ENCODE results near the gene ARID4B.

Gene ARID4B

DNA sequence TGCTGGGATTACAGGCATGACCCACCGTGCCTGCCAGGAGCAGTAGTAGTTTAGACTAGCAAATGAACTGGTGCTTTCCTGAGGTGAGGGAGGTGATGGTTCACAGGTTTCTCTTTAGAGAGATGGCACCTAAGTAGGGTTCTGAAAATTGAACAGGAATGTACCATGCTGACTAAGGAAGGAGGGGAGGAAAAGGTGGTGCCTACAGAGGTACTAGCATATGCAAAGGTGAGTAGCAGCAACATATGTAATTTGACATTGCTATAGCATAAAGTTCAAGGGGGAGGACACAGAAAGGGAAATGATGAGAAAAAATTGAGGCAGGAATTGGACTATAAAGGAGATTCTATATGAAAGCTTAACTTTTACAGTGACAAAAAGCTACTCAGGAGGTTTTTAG, 101.0 kb downstream of the ARID4B start:
- H4K20me1 ChIP-seq (ENCODE audit: insufficient read depth, low read length, poor library complexity, severe bottlenecking), result no peaks in the 10 kb centered on the region
- no peak overlapping the region for H2AFZ ChIP-seq (ENCODE audit: low read length)
- no peaks in the 10 kb centered on the region for H3K9me2 ChIP-seq (replicated peaks; ENCODE audit: low read depth, low read length)
- H3K4me1 ChIP-seq (ENCODE audit: insufficient read depth, low read length, poor library complexity, severe bottlenecking), result no peaks in the 10 kb centered on the region
- H3K27me3 ChIP-seq (ENCODE audit: insufficient read depth, low read length, poor library complexity, severe bottlenecking), result no peaks in the 10 kb centered on the region
- no peak overlapping the region for H3K9ac ChIP-seq (ENCODE audit: low read depth, low read length, poor library complexity, severe bottlenecking)
- no peaks in the 10 kb centered on the region for H3K79me2 ChIP-seq (ENCODE audit: insufficient read depth, low read length)
- TF ChIP-seq EZH2phosphoT487 (IDR thresholded peaks at IDR 0.05; ENCODE audit: borderline replicate concordance), result no peak
- TF ChIP-seq, protein P1, sequence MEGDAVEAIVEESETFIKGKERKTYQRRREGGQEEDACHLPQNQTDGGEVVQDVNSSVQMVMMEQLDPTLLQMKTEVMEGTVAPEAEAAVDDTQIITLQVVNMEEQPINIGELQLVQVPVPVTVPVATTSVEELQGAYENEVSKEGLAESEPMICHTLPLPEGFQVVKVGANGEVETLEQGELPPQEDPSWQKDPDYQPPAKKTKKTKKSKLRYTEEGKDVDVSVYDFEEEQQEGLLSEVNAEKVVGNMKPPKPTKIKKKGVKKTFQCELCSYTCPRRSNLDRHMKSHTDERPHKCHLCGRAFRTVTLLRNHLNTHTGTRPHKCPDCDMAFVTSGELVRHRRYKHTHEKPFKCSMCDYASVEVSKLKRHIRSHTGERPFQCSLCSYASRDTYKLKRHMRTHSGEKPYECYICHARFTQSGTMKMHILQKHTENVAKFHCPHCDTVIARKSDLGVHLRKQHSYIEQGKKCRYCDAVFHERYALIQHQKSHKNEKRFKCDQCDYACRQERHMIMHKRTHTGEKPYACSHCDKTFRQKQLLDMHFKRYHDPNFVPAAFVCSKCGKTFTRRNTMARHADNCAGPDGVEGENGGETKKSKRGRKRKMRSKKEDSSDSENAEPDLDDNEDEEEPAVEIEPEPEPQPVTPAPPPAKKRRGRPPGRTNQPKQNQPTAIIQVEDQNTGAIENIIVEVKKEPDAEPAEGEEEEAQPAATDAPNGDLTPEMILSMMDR (conservative IDR thresholded peaks at IDR 0.05; ENCODE audit: low read length), result no peak
- peaks cover 77% of the 10 kb centered on the region; the same call in 1 of the 2 replicates for H3K36me3 ChIP-seq (ENCODE audit: insufficient read depth, low read length)
- no peak overlapping the region for H3K4me3 ChIP-seq (ENCODE audit: low read length, poor library complexity, severe bottlenecking)
- no peaks in the 10 kb centered on the region for H3F3A ChIP-seq (ENCODE audit: low read depth)
- no peak overlapping the region for H3K4me2 ChIP-seq (ENCODE audit: low read depth, low read length, poor library complexity, severe bottlenecking)
- H3K9me3 ChIP-seq (ENCODE audit: insufficient read depth, low read depth, low read length), result no peaks in the 10 kb centered on the region

DNA sequence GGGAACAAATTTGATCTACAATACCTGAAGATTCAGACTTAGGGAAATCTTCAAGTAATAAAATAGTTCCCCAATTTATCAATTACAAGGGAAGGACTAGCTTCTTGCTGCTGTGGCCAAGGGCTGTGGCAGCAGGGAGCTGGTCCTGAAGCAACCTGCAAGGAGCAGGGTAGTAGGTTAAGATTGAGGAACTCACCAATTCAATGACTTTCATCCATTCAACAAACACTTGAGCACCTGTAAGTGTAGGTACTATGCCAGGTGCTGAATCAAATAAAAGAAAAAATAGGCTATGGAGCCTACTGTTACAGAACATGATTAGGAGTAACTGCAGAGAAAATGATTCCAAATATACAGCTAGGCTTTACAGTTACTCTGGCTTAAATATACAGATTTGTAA, 102.7 kb downstream of the ARID4B start:
- Histone ChIP-seq H3K79me2 (ENCODE audit: insufficient read depth, low read length) (no peaks in the 10 kb centered on the region), H3K9ac (ENCODE audit: low read depth, low read length, poor library complexity, severe bottlenecking) (no peak overlapping the region), H3K27me3 (ENCODE audit: insufficient read depth, low read length, poor library complexity, severe bottlenecking) (no peaks in the 10 kb centered on the region), H3K4me3 (ENCODE audit: low read length, poor library complexity, severe bottlenecking) (no peak overlapping the region), H3F3A (ENCODE audit: low read depth) (no peaks in the 10 kb centered on the region), H3K4me2 (ENCODE audit: low read depth, low read length, poor library complexity, severe bottlenecking) (no peak overlapping the region), H2AFZ (ENCODE audit: low read length) (no peak overlapping the region), H3K36me3 (ENCODE audit: insufficient read depth, low read length) (peaks cover 80% of the 10 kb centered on the region; the same call in 1 of the 2 replicates), H3K4me1 (ENCODE audit: insufficient read depth, low read length, poor library complexity, severe bottlenecking) (no peaks in the 10 kb centered on the region), H3K9me2 (replicated peaks; ENCODE audit: low read depth, low read length) (no peaks in the 10 kb centered on the region), H4K20me1 (ENCODE audit: insufficient read depth, low read length, poor library complexity, severe bottlenecking) (no peaks in the 10 kb centered on the region), H3K9me3 (ENCODE audit: insufficient read depth, low read depth, low read length) (no peaks in the 10 kb centered on the region)
- TF ChIP-seq, protein P1 (conservative IDR thresholded peaks at IDR 0.05; ENCODE audit: low read length), result no peak
- no peak for TF ChIP-seq EZH2phosphoT487 (IDR thresholded peaks at IDR 0.05; ENCODE audit: borderline replicate concordance)

- H4K20me1 ChIP-seq (ENCODE audit: insufficient read depth, low read length, poor library complexity, severe bottlenecking), result peaks cover 6% of the 10 kb centered on the region
- peaks cover 70% of the 10 kb centered on the region; the same call in 1 of the 2 replicates for H3K36me3 ChIP-seq (ENCODE audit: insufficient read depth, low read length)
- no peaks in the 10 kb centered on the region for H3K9me2 ChIP-seq (replicated peaks; ENCODE audit: low read depth, low read length)
- H3K4me3 ChIP-seq (ENCODE audit: low read length, poor library complexity, severe bottlenecking), result no peak overlapping the region
- H3K9ac ChIP-seq (ENCODE audit: low read depth, low read length, poor library complexity, severe bottlenecking), result no peak overlapping the region
- no peaks in the 10 kb centered on the region for H3F3A ChIP-seq (ENCODE audit: low read depth)
- H3K9me3 ChIP-seq (ENCODE audit: insufficient read depth, low read depth, low read length), result no peaks in the 10 kb centered on the region
- TF ChIP-seq EZH2phosphoT487 (IDR thresholded peaks at IDR 0.05; ENCODE audit: borderline replicate concordance), result no peak
- TF ChIP-seq, protein P1 (conservative IDR thresholded peaks at IDR 0.05; ENCODE audit: low read length), result no peak
- H3K4me1 ChIP-seq (ENCODE audit: insufficient read depth, low read length, poor library complexity, severe bottlenecking), result no peaks in the 10 kb centered on the region
- no peak overlapping the region for H3K4me2 ChIP-seq (ENCODE audit: low read depth, low read length, poor library complexity, severe bottlenecking)
- H3K27me3 ChIP-seq (ENCODE audit: insufficient read depth, low read length, poor library complexity, severe bottlenecking), result no peaks in the 10 kb centered on the region
- H2AFZ ChIP-seq (ENCODE audit: low read length), result no peak overlapping the region
- no peaks in the 10 kb centered on the region for H3K79me2 ChIP-seq (ENCODE audit: insufficient read depth, low read length)
These were observed 106.2 kb downstream of the ARID4B start for GRCh38 chr1:235221653-235222375.

Measured in Loucy (cell line).